ENCODE measurements around the gene MED23.

GRCh38 chr6:131592935-131593334, 35.1 kb downstream of the MED23 start:
- no peak for TF ChIP-seq CTCF (conservative IDR thresholded peaks at IDR 0.05; ENCODE audit: low read depth in 2 of 2)
- no peak for TF ChIP-seq EZH2phosphoT487 (IDR thresholded peaks at IDR 0.05; ENCODE audit: unreplicated experiment)
- no peak for TF ChIP-seq REST (IDR thresholded peaks at IDR 0.05; ENCODE audit: unreplicated experiment)
